GM18511 (cell line): ENCODE measurements around the gene NUAK2.

Experiments used
- ATAC-seq: cut with Tn5 transposase; IDR thresholded peaks from one replicate; pipeline ENCODE4 v1.9.1; 2021; ENCODE audit warnings: mild to moderate bottlenecking, moderate library complexity; ENCODE audit not compliant: unreplicated experiment

NUAK2 gene

GRCh38 chr1:205259324-205259832 is 62.2 kb downstream of the NUAK2 start:
- ATAC-seq = no peak

- no peak for ATAC-seq
These were observed 62.8 kb downstream of the NUAK2 start for GRCh38 chr1:205258719-205259118.

DNA sequence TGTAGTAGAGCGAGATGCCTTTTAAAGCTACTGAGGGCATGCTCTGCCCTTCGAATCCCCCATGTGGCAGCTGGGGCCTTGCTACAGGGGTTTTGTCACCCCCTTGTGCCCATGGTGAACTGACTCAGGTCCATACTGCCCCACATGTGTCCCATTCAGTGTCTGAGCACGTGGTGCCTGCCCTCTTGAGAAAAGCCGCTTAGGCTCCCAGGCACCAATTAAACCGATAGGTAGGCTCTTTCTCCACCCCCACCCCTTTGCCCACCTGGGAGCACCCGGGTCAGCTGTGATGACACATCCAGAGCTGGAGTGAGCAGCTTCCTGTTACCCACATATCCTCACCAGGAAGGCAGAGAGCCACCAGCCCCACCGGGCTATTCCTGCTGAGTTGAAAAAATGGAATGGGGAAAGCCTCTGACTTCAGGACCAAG is 63.3 kb downstream of the NUAK2 start:
- ATAC-seq = no peak

- no peak for ATAC-seq
These were observed 63.8 kb downstream of the NUAK2 start for GRCh38 chr1:205257735-205258134.

GRCh38 chr1:205256951-205257625 is 64.5 kb downstream of the NUAK2 start:
- no peak for ATAC-seq

DNA sequence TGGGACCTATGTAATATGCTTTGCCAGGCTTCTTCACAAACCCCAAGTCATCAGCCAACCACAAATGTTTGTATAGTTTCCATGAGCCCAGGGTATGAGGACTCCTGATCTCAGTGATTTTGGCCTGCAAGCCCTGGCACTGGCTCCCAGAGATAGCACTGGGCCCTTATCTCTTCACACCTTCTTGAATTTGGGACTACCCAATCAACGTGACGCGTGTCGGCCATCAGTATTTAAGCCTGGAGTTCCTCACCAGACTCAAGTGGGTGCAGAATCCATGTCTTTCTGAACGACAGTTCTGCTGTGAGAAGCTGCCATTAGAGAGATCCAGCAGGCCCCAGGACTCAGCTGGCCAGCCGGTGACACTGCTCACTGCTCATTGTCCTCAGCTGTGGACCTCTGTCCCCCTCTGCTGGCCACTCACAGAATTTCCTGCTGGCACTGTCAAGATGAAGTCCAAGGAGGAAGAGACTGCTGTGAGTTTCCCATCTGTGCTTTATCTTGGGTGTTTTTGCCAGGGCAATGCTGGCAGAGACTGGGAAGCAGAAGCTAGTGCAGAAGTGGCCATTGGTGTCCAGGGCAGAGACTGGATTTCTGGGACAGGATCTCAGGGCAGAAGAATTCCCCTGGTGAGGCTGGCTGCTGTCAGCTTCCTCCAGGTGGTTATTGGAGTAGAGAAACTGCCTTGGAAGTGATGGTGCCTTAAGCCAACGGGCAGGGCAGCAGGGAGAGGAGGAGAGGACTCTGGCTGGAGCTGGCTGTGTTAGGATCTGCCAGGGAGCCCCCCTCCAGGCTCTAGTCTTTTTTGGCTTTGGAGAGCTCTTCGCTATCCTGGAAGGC is 65.4 kb downstream of the NUAK2 start:
- no peak for ATAC-seq
